ENCODE measurements around the gene VAT1. TPM values are rescaled to one million over a fixed set of nuclear protein-coding genes. Genes with fewer than 3 reads are reported as not detected.

Gene VAT1
- total RNA-seq, 1 experiment from 2014 or later: 262 TPM

DNA sequence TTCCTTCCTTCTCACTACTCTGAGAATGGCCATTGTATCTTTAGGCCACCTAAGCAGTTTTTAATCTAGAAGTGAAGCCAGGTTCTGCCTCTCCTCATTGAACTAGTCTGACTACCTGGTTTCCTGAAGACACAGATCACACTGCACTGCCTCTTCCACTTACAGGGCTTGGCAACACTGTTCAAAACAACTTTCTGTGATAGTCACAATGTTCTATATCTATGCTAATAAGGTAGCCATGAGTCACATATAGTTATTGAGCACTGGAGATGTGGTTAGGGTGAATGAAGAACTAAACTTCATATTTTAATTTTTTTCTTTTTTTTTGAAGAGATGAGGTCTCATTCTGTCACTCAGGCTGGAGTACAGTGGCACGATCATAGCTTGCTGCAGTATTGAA, 29.8 kb upstream of the VAT1 start:
- H3K4me1 Mint-ChIP-seq: peaks cover 4 to 9% of the 10 kb centered on the region in 2 experiments; a peak in 3 of 4 replicates
- no peak overlapping the region for H3K4me2 ChIP-seq (ENCODE audit: insufficient read depth, insufficient read length, low read length)

More for the DNA sequence above, 29.8 kb upstream of the VAT1 start:
- Mint-ChIP-seq H3K9me3 (no peaks in the 10 kb centered on the region), H3K36me3 (ENCODE audit: insufficient read depth in 1 of 3, low read depth in 3 of 3) (peaks cover 26 to 67% (median 63%) of the 10 kb centered on the region in 3 experiments), H3K4me3 (no peak overlapping the region), H3K27me3 (ENCODE audit: low read depth) (no peaks in the 10 kb centered on the region), H3K27ac (no peak overlapping the region)
- no peak overlapping the region for H4K8ac ChIP-seq (replicated peaks; ENCODE audit: insufficient read length, low read depth, low read length)
- no peak for DNase-seq
- no peak overlapping the region for H3K23ac ChIP-seq (ENCODE audit: insufficient read length, low read depth, low read length)
- H3K9ac ChIP-seq (ENCODE audit: extremely low read depth, insufficient read length, low read length): no peak overlapping the region
- no CpG with 5 or more reads among the region's 1 CpG for WGBS (ENCODE audit: extremely low coverage, insufficient read length, low lambda C conversion rate)
- no peak overlapping the region for H2BK12ac ChIP-seq (ENCODE audit: insufficient read length, low read depth, low read length)
- no peak overlapping the region for H3T11ph ChIP-seq (ENCODE audit: low read length)
- no peak overlapping the region for H3K56ac ChIP-seq (ENCODE audit: insufficient read length, low read depth, low read length)
- no peak overlapping the region for H3K14ac ChIP-seq (ENCODE audit: insufficient read depth, low read length)
- TF ChIP-seq, protein P1, sequence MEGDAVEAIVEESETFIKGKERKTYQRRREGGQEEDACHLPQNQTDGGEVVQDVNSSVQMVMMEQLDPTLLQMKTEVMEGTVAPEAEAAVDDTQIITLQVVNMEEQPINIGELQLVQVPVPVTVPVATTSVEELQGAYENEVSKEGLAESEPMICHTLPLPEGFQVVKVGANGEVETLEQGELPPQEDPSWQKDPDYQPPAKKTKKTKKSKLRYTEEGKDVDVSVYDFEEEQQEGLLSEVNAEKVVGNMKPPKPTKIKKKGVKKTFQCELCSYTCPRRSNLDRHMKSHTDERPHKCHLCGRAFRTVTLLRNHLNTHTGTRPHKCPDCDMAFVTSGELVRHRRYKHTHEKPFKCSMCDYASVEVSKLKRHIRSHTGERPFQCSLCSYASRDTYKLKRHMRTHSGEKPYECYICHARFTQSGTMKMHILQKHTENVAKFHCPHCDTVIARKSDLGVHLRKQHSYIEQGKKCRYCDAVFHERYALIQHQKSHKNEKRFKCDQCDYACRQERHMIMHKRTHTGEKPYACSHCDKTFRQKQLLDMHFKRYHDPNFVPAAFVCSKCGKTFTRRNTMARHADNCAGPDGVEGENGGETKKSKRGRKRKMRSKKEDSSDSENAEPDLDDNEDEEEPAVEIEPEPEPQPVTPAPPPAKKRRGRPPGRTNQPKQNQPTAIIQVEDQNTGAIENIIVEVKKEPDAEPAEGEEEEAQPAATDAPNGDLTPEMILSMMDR (conservative IDR thresholded peaks at IDR 0.05): no peak
- H2BK15ac ChIP-seq (ENCODE audit: low read depth, low read length): no peak overlapping the region
- H4K5ac ChIP-seq (ENCODE audit: insufficient read length, low read depth, low read length): no peak overlapping the region
- no peaks in the 10 kb centered on the region for H3K79me1 ChIP-seq (ENCODE audit: insufficient read depth, low read depth, low read length, poor library complexity, severe bottlenecking)
- no peaks in the 10 kb centered on the region for H3K23me2 ChIP-seq (ENCODE audit: insufficient read length, low read depth, low read length, poor library complexity, severe bottlenecking)
- no peak overlapping the region for H2BK120ac ChIP-seq (ENCODE audit: low read depth, low read length, poor library complexity, severe bottlenecking)
- H3K27ac ChIP-seq (ENCODE audit: insufficient read length, low read depth, low read length): no peak overlapping the region
- H2AFZ ChIP-seq (ENCODE audit: low read length): no peak overlapping the region
- no peak overlapping the region for H2BK20ac ChIP-seq (ENCODE audit: low read depth, low read length, poor library complexity, severe bottlenecking)
- H3K4me1 ChIP-seq (ENCODE audit: insufficient read depth, low read length): no peaks in the 10 kb centered on the region
- H3K9me3 ChIP-seq (ENCODE audit: control insufficient read depth, low read depth, low read length): no peaks in the 10 kb centered on the region
- H2BK5ac ChIP-seq (ENCODE audit: insufficient read length, low read length): no peak overlapping the region
- H2AK5ac ChIP-seq (ENCODE audit: insufficient read length, low read length): no peak overlapping the region
- H3K27me3 ChIP-seq (ENCODE audit: insufficient read depth, low read length): no peaks in the 10 kb centered on the region
- H3K79me2 ChIP-seq (ENCODE audit: insufficient read depth, low read length): no peaks in the 10 kb centered on the region
- H4K91ac ChIP-seq (ENCODE audit: insufficient read length, low read depth, low read length): no peak overlapping the region
- no peak overlapping the region for H3K18ac ChIP-seq (ENCODE audit: insufficient read length, low read depth, low read length)
- no peak overlapping the region for H3K4ac ChIP-seq (ENCODE audit: low read depth, low read length)
- H4K20me1 ChIP-seq (ENCODE audit: control insufficient read depth, insufficient read depth, insufficient read length): no peaks in the 10 kb centered on the region

Measured in H9 (cell line).